Left lung (tissue), 10 donors: ENCODE data around the gene LRRC52. TPM values are rescaled to one million over a fixed set of nuclear protein-coding genes. Genes with fewer than 3 reads are reported as not detected.

Experiments
- ATAC-seq: fragments of 200-7000 bp; cut with Tn5 transposase; one replicate; pipeline ENCODE4 v1.9.1; 2020; ENCODE audit warnings: moderate library complexity
- DNase-seq, 4 donors: peaks; one replicate each; pipeline ENCODE4 v3.0.0-alpha.2; 2013 to 2020
- H3K27ac ChIP-seq, 2 donors: fragments of 200-600 bp; sonication (generic) in 1 of 2; one replicate each; pipeline versions ENCODE4 v1.5.0 to v1.8.0; 2020 to 2021
- H3K27me3 ChIP-seq, 2 donors: fragments of 200-600 bp; sonication (generic) in 1 of 2; one replicate each; pipeline versions ENCODE4 v1.5.0 to v1.8.0; 2020 to 2021
- H3K36me3 ChIP-seq, 2 donors: fragments of 200-600 bp; sonication (generic) in 1 of 2; one replicate each; pipeline versions ENCODE4 v1.5.0 to v1.8.0; 2020 to 2021
- H3K4me1 ChIP-seq, 2 donors: fragments of 200-600 bp; one replicate each; pipeline ENCODE4 v1.8.0; 2021
- H3K4me3 ChIP-seq, 2 donors: fragments of 200-600 bp; sonication (generic) in 1 of 2; one replicate each; pipeline versions ENCODE4 v1.5.0 to v1.8.0; 2020 to 2021; ENCODE audit warnings: mild to moderate bottlenecking in 1 of 2
- H3K9me3 ChIP-seq, 2 donors: fragments of 200-600 bp; sonication (generic) in 1 of 2; one replicate each; pipeline versions ENCODE4 v1.5.0 to v1.8.0; 2020 to 2021
- CTCF ChIP-seq, 2 donors: fragments of 200-600 bp; sonication (generic) in 1 of 2; IDR thresholded peaks; one replicate each; pipeline versions ENCODE4 v1.5.0 to v1.8.0; 2021; ENCODE audit warnings: antibody characterized with exemption in 2 of 2
- intact Hi-C, 2 donors: fragments of 100-400 bp; cut with DNase I; formaldehyde crosslinking; loops; one replicate each; pipeline versions ENCODE4 v1.11.2 to v1.14.2; 2022
- polyA plus RNA-seq, 6 donors: library from polyadenylated mRNA; unstranded; fragments of 120-200 nt; gene quantifications; one replicate each; pipeline ENCODE4 v1.2.1, GENCODE V29; 2013; ENCODE audit not compliant: insufficient read length in 6 of 6
- total RNA-seq, 2 donors: library from RNA; stranded (reverse); fragmentation: NEBNext Ultra II Directional; extraction: Animal tissue kit (Norgen Biotek cat#: 25700); gene quantifications; one replicate each; pipeline ENCODE4 v1.2.1, GENCODE V29; 2021
- donor health status: DM: no; HTN: yes; CAD: no.
- donor health status: DM: no; HTN: no; CAD: no.

The LRRC52 gene
- total and polyA plus RNA-seq, 8 donors: not detected

- Histone ChIP-seq H3K4me1 (peaks cover 0 to 13% of the 10 kb centered on the region in 2 donors), H3K9me3 (no peaks in the 10 kb centered on the region), H3K27me3 (peaks cover 10 to 45% of the 10 kb centered on the region in 2 donors), H3K36me3 (no peaks in the 10 kb centered on the region), H3K27ac (no peak overlapping the region), H3K4me3 (no peak overlapping the region)
- intact Hi-C loops: loop anchor here in 1 of 2 donors (10.0 kb wide), 1 partner anchor 191 kb away; no protein-coding TSS in a partner anchor
- no peak for TF ChIP-seq CTCF (IDR thresholded peaks at IDR 0.05)
- DNase-seq (no peak), ATAC-seq (no peak)
These were observed 51.6 kb downstream of the LRRC52 start for GRCh38 chr1:165595246-165595938.

GRCh38 chr1:165597883-165598675 is 54.3 kb downstream of the LRRC52 start:
- intact Hi-C loops: loop anchor here in 1 of 2 donors (10.0 kb wide), 1 partner anchor 193 kb away; no protein-coding TSS in a partner anchor
- H3K9me3 ChIP-seq: no peaks in the 10 kb centered on the region
- H3K36me3 ChIP-seq: no peaks in the 10 kb centered on the region
- DNase-seq (peak; percentile 94 to 98 (median 97)), ATAC-seq (peak; percentile 99)
- TF ChIP-seq CTCF (IDR thresholded peaks at IDR 0.05): no peak
- H3K4me1 ChIP-seq: peaks cover 0 to 23% of the 10 kb centered on the region in 2 donors
- H3K4me3 ChIP-seq: peak overlapping the region; percentile 45 to 47
- peak overlapping the region; percentile 54 to 88 for H3K27ac ChIP-seq
- peaks cover 9 to 29% of the 10 kb centered on the region in 2 donors for H3K27me3 ChIP-seq

DNA sequence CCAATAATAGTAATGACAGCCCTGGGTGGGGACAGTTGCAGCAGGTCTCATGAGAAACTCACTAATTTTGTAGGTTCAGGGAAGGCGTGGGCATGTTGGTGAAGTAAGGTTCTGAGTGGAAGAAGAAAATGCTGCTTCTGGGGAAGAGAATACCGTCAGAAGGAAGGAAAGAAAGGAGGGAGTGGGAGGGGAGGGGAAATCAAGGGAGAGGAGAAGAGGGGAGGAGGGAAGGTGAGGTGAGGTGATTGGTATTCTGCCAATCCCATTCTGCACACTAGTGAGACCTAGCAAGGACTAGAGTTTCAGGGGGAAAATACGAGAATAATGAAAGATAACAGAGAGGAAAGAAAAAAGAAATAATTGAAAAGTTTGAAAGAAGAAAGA is 54.9 kb downstream of the LRRC52 start:
- intact Hi-C loops: loop anchor here in 1 of 2 donors (10.0 kb wide), 1 partner anchor 194 kb away; no protein-coding TSS in a partner anchor
- H3K9me3 ChIP-seq: no peaks in the 10 kb centered on the region
- TF ChIP-seq CTCF (IDR thresholded peaks at IDR 0.05): no peak
- ATAC-seq (peak; percentile 4), DNase-seq (no peak)
- H3K27ac ChIP-seq: peak overlapping the region; percentile 54 to 88
- H3K27me3 ChIP-seq: peaks cover 3 to 23% of the 10 kb centered on the region in 2 donors
- no peaks in the 10 kb centered on the region for H3K36me3 ChIP-seq
- peak overlapping the region; percentile 45 to 47 for H3K4me3 ChIP-seq
- H3K4me1 ChIP-seq: peaks cover 0 to 23% of the 10 kb centered on the region in 2 donors

DNA sequence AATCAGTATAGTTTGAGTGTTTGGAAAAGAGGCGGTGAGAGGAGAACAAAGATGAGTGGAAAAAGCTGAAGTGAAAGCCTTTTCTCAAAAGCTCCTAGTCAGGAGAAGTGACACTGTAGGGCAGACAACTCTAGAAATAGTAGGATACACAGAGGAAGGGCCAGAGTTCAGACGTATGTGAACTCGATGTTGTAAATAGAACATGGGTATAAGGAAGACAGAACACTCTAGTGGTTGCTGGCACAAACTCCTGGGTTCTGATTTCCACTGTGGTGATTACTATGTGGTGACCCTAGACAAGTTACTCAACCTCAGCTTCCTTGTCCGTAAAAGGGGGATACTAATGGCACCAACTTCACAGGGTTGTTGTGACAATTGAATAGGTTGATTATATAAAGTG is 57.0 kb downstream of the LRRC52 start:
- Histone ChIP-seq H3K4me1 (peaks cover 0 to 23% of the 10 kb centered on the region in 2 donors), H3K4me3 (no peak overlapping the region), H3K9me3 (no peaks in the 10 kb centered on the region), H3K27me3 (peaks cover 0 to 3% of the 10 kb centered on the region in 2 donors), H3K36me3 (no peaks in the 10 kb centered on the region), H3K27ac (no peak overlapping the region)
- intact Hi-C loops: loop anchor here in 1 of 2 donors (10.0 kb wide), 1 partner anchor 314 kb away; no protein-coding TSS in a partner anchor
- TF ChIP-seq CTCF (IDR thresholded peaks at IDR 0.05): no peak
- ATAC-seq: peak; percentile 2
- no peak for DNase-seq

GRCh38 chr1:165603810-165604209 is 60.0 kb downstream of the LRRC52 start:
- H3K4me1 ChIP-seq: peaks cover 0 to 12% of the 10 kb centered on the region in 2 donors
- intact Hi-C loops: loop anchor here in 1 of 2 donors (10.0 kb wide), 1 partner anchor 311 kb away; no protein-coding TSS in a partner anchor
- H3K4me3 ChIP-seq: no peak overlapping the region
- no peaks in the 10 kb centered on the region for H3K9me3 ChIP-seq
- no peak overlapping the region for H3K27ac ChIP-seq
- TF ChIP-seq CTCF (IDR thresholded peaks at IDR 0.05): no peak
- no peaks in the 10 kb centered on the region for H3K27me3 ChIP-seq
- DNase-seq (no peak), ATAC-seq (no peak)
- H3K36me3 ChIP-seq: no peaks in the 10 kb centered on the region
